ENCODE results near the gene FZD10. TPM values are rescaled to one million over a fixed set of nuclear protein-coding genes. Genes with fewer than 3 reads are reported as not detected.

The FZD10 gene
- total and polyA plus RNA-seq, 2 of the 4 experiments (the other 2 are of a cell fraction): not detected

DNA sequence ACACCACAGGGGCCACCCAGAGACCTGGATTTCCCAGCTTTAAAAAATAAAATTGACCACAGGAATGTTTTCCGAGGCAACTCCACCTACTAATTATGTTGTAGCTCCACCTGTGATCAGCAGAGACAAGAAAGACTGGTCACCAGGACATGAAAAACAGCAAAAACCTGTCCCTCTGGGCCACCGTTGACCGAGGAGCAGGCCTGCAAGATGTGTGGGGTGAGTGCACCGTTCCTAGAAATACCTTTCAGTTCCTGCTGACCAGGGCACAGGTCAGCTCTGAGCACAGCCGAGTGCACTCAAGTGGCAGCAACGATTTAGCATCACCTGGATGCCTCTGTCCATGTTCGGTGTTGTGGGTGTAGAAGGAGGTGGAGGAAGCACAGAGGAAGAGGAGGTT, 16.9 kb downstream of the FZD10 start:
- Histone ChIP-seq H3K14ac (replicated peaks; ENCODE audit: low read depth, low read length) (no peak overlapping the region), H2AK5ac (ENCODE audit: low read depth, low read length) (no peak overlapping the region), H4K20me1 (ENCODE audit: insufficient read depth, low read length) (no peaks in the 10 kb centered on the region), H3K4me1 (ENCODE audit: control insufficient read depth, insufficient read depth, low read length) (no peaks in the 10 kb centered on the region), H4K8ac (ENCODE audit: low read depth in 2 of 2, low read length in 2 of 2) (no peak overlapping the region), H2BK120ac (ENCODE audit: low read depth, low read length) (no peak overlapping the region), H2BK15ac (ENCODE audit: low read depth, low read length) (no peak overlapping the region), H4K5ac (ENCODE audit: low read depth, low read length) (no peak overlapping the region), H2AFZ (replicated peaks; ENCODE audit: low read length, poor library complexity) (no peak overlapping the region), H3K4ac (ENCODE audit: low read depth, low read length) (no peak overlapping the region), H3K9me1 (ENCODE audit: insufficient read depth, low read length) (no peaks in the 10 kb centered on the region), H3K4me2 (ENCODE audit: low read depth, low read length) (no peak overlapping the region), H2BK5ac (ENCODE audit: low read depth, low read length, poor library complexity, severe bottlenecking) (no peak overlapping the region), H3K79me1 (ENCODE audit: low read depth in 1 of 2, low read length in 2 of 2) (no peaks in the 10 kb centered on the region), H2BK20ac (ENCODE audit: low read depth, low read length) (no peak overlapping the region), H3K4me3 (ENCODE audit: insufficient read depth, low read depth, low read length) (no peak overlapping the region), H3K9me3 (ENCODE audit: control insufficient read depth, insufficient read depth, low read length) (peaks cover 35% of the 10 kb centered on the region), H3K23ac (ENCODE audit: low read depth, low read length) (no peak overlapping the region), H3K9ac (ENCODE audit: low read depth, low read length) (no peak overlapping the region), H2AK9ac (replicated peaks; ENCODE audit: low read depth, low read length, poor library complexity) (no peak overlapping the region), H3K18ac (ENCODE audit: low read depth, low read length) (no peak overlapping the region), H3K36me3 (ENCODE audit: control insufficient read depth, insufficient read depth, low read length) (no peaks in the 10 kb centered on the region), H3K56ac (ENCODE audit: extremely low read depth, insufficient read depth, low read length) (no peak overlapping the region), H3K27me3 (ENCODE audit: control insufficient read depth, insufficient read depth, low read length) (no peaks in the 10 kb centered on the region), H3K27ac (ENCODE audit: insufficient read depth, low read length) (no peak overlapping the region), H4K91ac (ENCODE audit: insufficient read depth, low read depth, low read length) (no peak overlapping the region)
- intact Hi-C loops (cut with micrococcal nuclease) (no loop called here), in situ Hi-C loops (cut with MboI; ENCODE audit: low sequenced_read_pairs) (no loop called here), dilution Hi-C loops (cut with HindIII; ENCODE audit: low sequenced_read_pairs, unreplicated experiment) (no loop called here)
- ATAC-seq (ENCODE audit: low read depth) (no peak), DNase-seq (no peak)
- BruUV-seq (replicated peaks): no TSS peak
- CTCF ChIA-PET: no interaction called here
- WGBS, 2 experiments (ENCODE audit: extremely low coverage in 2 of 2, insufficient read length in 1 of 2): no CpG with 5 or more reads among the region's 7 CpGs
- POLR2A ChIA-PET (ENCODE audit: unreplicated experiment): no interaction called here
- no peak for TF ChIP-seq RAD21 (IDR thresholded peaks at IDR 0.05; ENCODE audit: low read length)
- TF ChIP-seq CTCF (conservative IDR thresholded peaks at IDR 0.05; ENCODE audit: low read depth, low read length): no peak
- no peak for TF ChIP-seq FOS (IDR thresholded peaks at IDR 0.05; ENCODE audit: low read depth, low read length)
- TF ChIP-seq RFX5 (IDR thresholded peaks at IDR 0.05; ENCODE audit: low read depth, low read length): no peak
- TF ChIP-seq RCOR1 (IDR thresholded peaks at IDR 0.05; ENCODE audit: insufficient replicate concordance, low read length): no peak
- TF ChIP-seq NFE2L2 (IDR thresholded peaks at IDR 0.05; ENCODE audit: low read depth, low read length): no peak
- no peak for TF ChIP-seq MAFK (IDR thresholded peaks at IDR 0.05; ENCODE audit: low read depth, low read length)
- TF ChIP-seq POLR2A (IDR thresholded peaks at IDR 0.05; ENCODE audit: low read depth, low read length): no peak

All from IMR-90 (cell line).